Measurements from ENCODE around the gene PUS1. TPM values are rescaled to one million over a fixed set of nuclear protein-coding genes. Genes with fewer than 3 reads are reported as not detected.

PUS1 gene
- total and polyA plus RNA-seq, 9 of the 15 experiments (the other 6 are each of a cell fraction or from before 2014, with no cell fraction given), result 1.9 to 90.8 (median 30.0) TPM

GRCh38 chr12:131896080-131896810 is 32.8 kb upstream of the PUS1 start (continued):
- peak; percentile 98 to 99 for TF ChIP-seq MNT (conservative IDR thresholded peaks at IDR 0.05)
- TF ChIP-seq ZNF282 (CRISPR knock-in tag; IDR thresholded peaks at IDR 0.05), result no peak
- TF ChIP-seq FUS (optimal IDR thresholded peaks at IDR 0.05; ENCODE audit: low read depth, low read length), result peak; percentile 31
- no peak for TF ChIP-seq ZNF780A (CRISPR knock-in tag; IDR thresholded peaks at IDR 0.05)
- TF ChIP-seq ZNF12 (CRISPR knock-in tag; IDR thresholded peaks at IDR 0.05), result no peak
- TF ChIP-seq ELF2 (CRISPR knock-in tag; IDR thresholded peaks at IDR 0.05), result no peak
- TF ChIP-seq LCOR (CRISPR knock-in tag; IDR thresholded peaks at IDR 0.05), result 0 out of 2 replicates have a peak, but pooled peaks have one; percentile 22
- TF ChIP-seq U2AF1 (optimal IDR thresholded peaks at IDR 0.05; ENCODE audit: low read depth, low read length), result no peak
- peak; percentile 75 for TF ChIP-seq SP1 (CRISPR knock-in tag; IDR thresholded peaks at IDR 0.05)
- no peak for TF ChIP-seq SNIP1 (IDR thresholded peaks at IDR 0.05; ENCODE audit: low read depth)
- 0 out of 2 replicates have a peak, but pooled peaks have one; percentile 11 for TF ChIP-seq ATF3 (IDR thresholded peaks at IDR 0.05)
- TF ChIP-seq ATF3 (CRISPR knock-in tag; conservative IDR thresholded peaks at IDR 0.05), result no peak
- no peak for TF ChIP-seq SRSF3 (IDR thresholded peaks at IDR 0.05; ENCODE audit: insufficient read depth, low read length)
- TF ChIP-seq CTCFL (IDR thresholded peaks at IDR 0.05; ENCODE audit: borderline replicate concordance, insufficient read depth, low read depth, low read length, poor library complexity, severe bottlenecking), result no peak
- peak; percentile 74; the same call in 1 of the 2 replicates for TF ChIP-seq PHF8 (IDR thresholded peaks at IDR 0.05; ENCODE audit: borderline replicate concordance, low read length)
- no peak; the same call in 1 of the 2 replicates for TF ChIP-seq TGIF2 (CRISPR knock-in tag; IDR thresholded peaks at IDR 0.05)
- TF ChIP-seq ZNF277 (CRISPR knock-in tag; IDR thresholded peaks at IDR 0.05; ENCODE audit: borderline replicate concordance), result no peak
- no peak for TF ChIP-seq GTF3C2 (IDR thresholded peaks at IDR 0.05; ENCODE audit: borderline replicate concordance, extremely low read depth, insufficient read length)
